GM19468 (cell line): ENCODE results near the gene ADGRL3.
"Not testable (repeated sequence)": the region's sequence is repeated elsewhere in the genome, so short reads cannot be mapped to it uniquely, and the experiment has no call there.

Experiments
- ATAC-seq: cut with Tn5 transposase; IDR thresholded peaks from one replicate; pipeline ENCODE4 v1.9.1; 2021; ENCODE audit warnings: mild to moderate bottlenecking, moderate library complexity, moderate number of reproducible peaks; ENCODE audit not compliant: unreplicated experiment; ENCODE audit errors: extremely low read depth

ADGRL3 gene

GRCh38 chr4:61204353-61205060 is 4.4 kb downstream of the ADGRL3 start:
- no peak for ATAC-seq

- ATAC-seq = no peak
These were observed 4.9 kb downstream of the ADGRL3 start for GRCh38 chr4:61205066-61205465.

GRCh38 chr4:61207156-61207555 is 7.0 kb downstream of the ADGRL3 start:
- not testable (repeated sequence) for ATAC-seq

GRCh38 chr4:61210186-61210939 is 10.2 kb downstream of the ADGRL3 start:
- no peak for ATAC-seq

GRCh38 chr4:61211781-61212180 is 11.7 kb downstream of the ADGRL3 start:
- ATAC-seq = no peak

- ATAC-seq = no peak
These were observed 12.7 kb downstream of the ADGRL3 start for GRCh38 chr4:61212788-61213187.

- ATAC-seq = no peak
These were observed 14.6 kb downstream of the ADGRL3 start for GRCh38 chr4:61214680-61215079.

- ATAC-seq = no peak
These were observed 17.1 kb downstream of the ADGRL3 start for GRCh38 chr4:61217222-61217621.

- ATAC-seq = no peak
These were observed 20.4 kb downstream of the ADGRL3 start for GRCh38 chr4:61220556-61220955.

- no peak for ATAC-seq
These were observed 23.3 kb downstream of the ADGRL3 start for GRCh38 chr4:61223385-61223784.

GRCh38 chr4:61224573-61224972 is 24.4 kb downstream of the ADGRL3 start:
- ATAC-seq = no peak

GRCh38 chr4:61225656-61226055 is 25.5 kb downstream of the ADGRL3 start:
- no peak for ATAC-seq

- no peak for ATAC-seq
These were observed 31.3 kb downstream of the ADGRL3 start for GRCh38 chr4:61231421-61231820.

- ATAC-seq = no peak
These were observed 39.1 kb downstream of the ADGRL3 start for GRCh38 chr4:61239250-61239649.

- ATAC-seq = no peak
These were observed 43.8 kb downstream of the ADGRL3 start for GRCh38 chr4:61243962-61244361.

- no peak for ATAC-seq
These were observed 45.1 kb downstream of the ADGRL3 start for GRCh38 chr4:61245069-61245714.

- ATAC-seq = no peak
These were observed 45.9 kb downstream of the ADGRL3 start for GRCh38 chr4:61246034-61246433.

- no peak for ATAC-seq
These were observed 48.6 kb downstream of the ADGRL3 start for GRCh38 chr4:61248705-61249104.

- ATAC-seq = no peak
These were observed 51.0 kb downstream of the ADGRL3 start for GRCh38 chr4:61251129-61251528.

- no peak for ATAC-seq
These were observed 54.3 kb downstream of the ADGRL3 start for GRCh38 chr4:61254406-61254805.

GRCh38 chr4:61273233-61273632 is 73.1 kb downstream of the ADGRL3 start:
- no peak for ATAC-seq
